MG63 (cell line): Measurements from ENCODE around the gene MRPL10. TPM values are rescaled to one million over a fixed set of nuclear protein-coding genes. Genes with fewer than 3 reads are reported as not detected.

Experiments used
- DNase-seq: peaks from one replicate; pipeline ENCODE4 v3.0.0-alpha.2; 2020
- H3K27me3 ChIP-seq: fragments of 250-450 bp; sonication (Bioruptor Pico); 2 replicates; pipeline ENCODE4 v1.5.1; 2020; ENCODE audit warnings: mild to moderate bottlenecking, moderate library complexity
- H3K36me3 ChIP-seq: fragments of 250-450 bp; sonication (Bioruptor Pico); 2 replicates; pipeline ENCODE4 v1.5.1; 2020; ENCODE audit warnings: mild to moderate bottlenecking, moderate library complexity
- H3K4me3 ChIP-seq: fragments of 250-450 bp; sonication (Bioruptor Pico); 2 replicates; pipeline ENCODE4 v1.5.1; 2020; ENCODE audit warnings: mild to moderate bottlenecking, moderate library complexity
- H3K9me3 ChIP-seq: fragments of 250-450 bp; sonication (Bioruptor Pico); 2 replicates; pipeline ENCODE4 v1.5.1; 2020; ENCODE audit warnings: mild to moderate bottlenecking, moderate library complexity
- total RNA-seq: library from RNA; depleted of rRNA; stranded (reverse); fragments of >200 nt; shearing (Covaris generic); gene quantifications from 2 replicates; pipeline ENCODE4 v1.2.3, GENCODE V29; 2014; ENCODE audit warnings: low replicate concordance; rRNA removed

Gene MRPL10
- total RNA-seq: 62.6 and 63.0 TPM in 2 replicates

- no peaks in the 10 kb centered on the region for H3K9me3 ChIP-seq
- DNase-seq: peak; percentile 92
- peak within 1 kb of the TSS; percentile 82 for H3K4me3 ChIP-seq
- peaks cover 31% of the 10 kb centered on the region for H3K36me3 ChIP-seq
- no peaks in the 10 kb centered on the region for H3K27me3 ChIP-seq
Observed at GRCh38 chr17:47831003-47831933, at the start of gene MRPL10, which contains the start of gene LRRC46. Gene MRPL10, minus strand, starts transcription at chr17:47831541. Its CDS starts 30 bp downstream, at chr17:47831511. Gene LRRC46, plus strand, starts transcription at chr17:47831670. Its CDS starts 320 bp downstream, at chr17:47831990.

GRCh38 chr17:47879776-47880454 is 48.6 kb upstream of the MRPL10 start:
- DNase-seq: no peak
- Histone ChIP-seq H3K36me3 (no peaks in the 10 kb centered on the region), H3K9me3 (no peaks in the 10 kb centered on the region), H3K27me3 (no peaks in the 10 kb centered on the region), H3K4me3 (no peak overlapping the region)

GRCh38 chr17:47879028-47879585 is 47.8 kb upstream of the MRPL10 start:
- H3K4me3 ChIP-seq: no peak overlapping the region
- no peak for DNase-seq
- H3K27me3 ChIP-seq: no peaks in the 10 kb centered on the region
- no peaks in the 10 kb centered on the region for H3K36me3 ChIP-seq
- no peaks in the 10 kb centered on the region for H3K9me3 ChIP-seq

GRCh38 chr17:47878203-47879027 is 47.1 kb upstream of the MRPL10 start:
- no peaks in the 10 kb centered on the region for H3K36me3 ChIP-seq
- no peaks in the 10 kb centered on the region for H3K27me3 ChIP-seq
- no peak for DNase-seq
- H3K4me3 ChIP-seq: no peak overlapping the region
- H3K9me3 ChIP-seq: no peaks in the 10 kb centered on the region

GRCh38 chr17:47877368-47878034 is 46.2 kb upstream of the MRPL10 start:
- Histone ChIP-seq H3K36me3 (no peaks in the 10 kb centered on the region), H3K27me3 (no peaks in the 10 kb centered on the region), H3K4me3 (no peak overlapping the region), H3K9me3 (no peaks in the 10 kb centered on the region)
- DNase-seq: no peak

GRCh38 chr17:47875011-47875985 is 44.0 kb upstream of the MRPL10 start:
- no peaks in the 10 kb centered on the region for H3K36me3 ChIP-seq
- H3K9me3 ChIP-seq: no peaks in the 10 kb centered on the region
- no peaks in the 10 kb centered on the region for H3K27me3 ChIP-seq
- no peak for DNase-seq
- H3K4me3 ChIP-seq: no peak overlapping the region

GRCh38 chr17:47873200-47874090 is 42.1 kb upstream of the MRPL10 start:
- Histone ChIP-seq H3K36me3 (no peaks in the 10 kb centered on the region), H3K27me3 (no peaks in the 10 kb centered on the region), H3K9me3 (no peaks in the 10 kb centered on the region), H3K4me3 (no peak overlapping the region)
- no peak for DNase-seq

GRCh38 chr17:47872651-47873161 is 41.4 kb upstream of the MRPL10 start:
- no peaks in the 10 kb centered on the region for H3K9me3 ChIP-seq
- no peaks in the 10 kb centered on the region for H3K36me3 ChIP-seq
- H3K4me3 ChIP-seq: no peak overlapping the region
- no peaks in the 10 kb centered on the region for H3K27me3 ChIP-seq
- DNase-seq: no peak

GRCh38 chr17:47872019-47872650 is 40.8 kb upstream of the MRPL10 start:
- no peak overlapping the region for H3K4me3 ChIP-seq
- DNase-seq: no peak
- H3K36me3 ChIP-seq: no peaks in the 10 kb centered on the region
- no peaks in the 10 kb centered on the region for H3K9me3 ChIP-seq
- no peaks in the 10 kb centered on the region for H3K27me3 ChIP-seq

GRCh38 chr17:47871048-47871447 is 39.7 kb upstream of the MRPL10 start:
- Histone ChIP-seq H3K4me3 (no peak overlapping the region), H3K36me3 (no peaks in the 10 kb centered on the region), H3K9me3 (no peaks in the 10 kb centered on the region), H3K27me3 (no peaks in the 10 kb centered on the region)
- no peak for DNase-seq

GRCh38 chr17:47870056-47870455 is 38.7 kb upstream of the MRPL10 start:
- no peaks in the 10 kb centered on the region for H3K27me3 ChIP-seq
- DNase-seq: no peak
- H3K4me3 ChIP-seq: no peak overlapping the region

GRCh38 chr17:47869114-47869513 is 37.8 kb upstream of the MRPL10 start:
- DNase-seq: no peak
- H3K36me3 ChIP-seq: no peaks in the 10 kb centered on the region

More at GRCh38 chr17:47870056-47870455, 38.7 kb upstream of the MRPL10 start:
- Histone ChIP-seq H3K36me3 (no peaks in the 10 kb centered on the region), H3K9me3 (no peaks in the 10 kb centered on the region)

GRCh38 chr17:47867813-47868533 is 36.6 kb upstream of the MRPL10 start:
- no peak overlapping the region for H3K4me3 ChIP-seq
- no peaks in the 10 kb centered on the region for H3K36me3 ChIP-seq
- DNase-seq: no peak
- H3K27me3 ChIP-seq: no peaks in the 10 kb centered on the region
- peaks cover 3% of the 10 kb centered on the region for H3K9me3 ChIP-seq

More at GRCh38 chr17:47869114-47869513, 37.8 kb upstream of the MRPL10 start:
- Histone ChIP-seq H3K4me3 (no peak overlapping the region), H3K9me3 (no peaks in the 10 kb centered on the region), H3K27me3 (no peaks in the 10 kb centered on the region)
